ENCODE measurements around the gene TULP4.
"Not testable (repeated sequence)": the region's sequence is repeated elsewhere in the genome, so short reads cannot be mapped to it uniquely, and the experiment has no call there.

TULP4 gene

DNA sequence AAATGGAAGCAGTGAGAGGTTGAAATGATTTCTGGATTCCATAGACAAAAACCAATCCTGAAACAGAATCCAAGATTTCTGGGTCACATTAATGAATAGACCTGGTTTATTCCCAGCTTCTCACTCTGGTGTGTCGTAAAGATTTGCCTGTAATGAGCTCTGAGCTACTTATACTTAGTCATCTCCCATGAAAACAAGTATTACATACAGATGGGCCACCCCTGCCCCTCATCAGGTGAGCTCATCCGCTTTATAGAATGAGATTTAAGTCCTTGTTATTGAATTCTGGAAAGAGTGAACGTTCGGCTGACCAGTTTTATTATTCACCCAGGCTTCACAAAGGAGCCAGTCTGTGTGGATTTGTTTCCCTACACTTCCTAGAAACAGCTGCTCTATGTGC is 200.5 kb downstream of the TULP4 start:
- DNase-seq: no peak

DNA sequence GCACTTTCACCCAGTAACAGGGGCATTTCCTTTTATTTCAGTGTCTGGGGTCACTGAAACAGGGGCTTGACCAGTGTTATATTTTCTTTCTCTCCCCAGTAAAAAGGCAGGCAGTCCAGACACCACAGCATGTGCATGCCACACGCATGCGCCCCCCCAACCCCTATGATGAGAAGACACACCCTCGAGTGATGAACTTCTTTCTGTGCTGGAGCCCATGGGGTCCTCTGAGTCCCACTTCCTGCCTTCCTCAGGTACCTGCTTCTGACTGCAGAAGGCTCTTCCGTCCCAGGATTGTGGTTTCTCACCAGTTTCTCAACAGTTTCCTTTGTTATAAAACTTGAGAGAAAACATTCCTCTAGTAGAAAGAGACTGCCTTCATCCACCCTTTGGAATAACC is 201.9 kb downstream of the TULP4 start:
- DNase-seq: no peak

DNA sequence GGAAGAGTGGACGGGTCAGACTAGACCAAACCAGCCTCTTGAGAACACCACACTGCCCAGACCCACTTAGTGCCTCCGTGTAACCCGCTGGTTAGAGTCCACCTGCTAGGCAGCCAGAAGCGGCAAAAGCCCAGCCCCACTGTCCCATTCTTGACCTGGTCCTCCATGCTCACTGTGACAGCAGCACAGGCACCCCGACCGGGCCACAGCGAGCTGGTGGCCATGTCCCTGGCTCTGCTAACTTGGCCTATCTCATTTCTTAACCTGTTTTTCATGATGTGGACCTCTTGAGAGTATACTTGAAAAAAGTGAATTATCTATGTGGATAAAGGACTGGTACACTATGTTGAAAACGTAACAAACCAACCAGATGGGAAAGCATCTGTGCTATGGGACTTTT is 202.7 kb downstream of the TULP4 start:
- DNase-seq: no peak

DNA sequence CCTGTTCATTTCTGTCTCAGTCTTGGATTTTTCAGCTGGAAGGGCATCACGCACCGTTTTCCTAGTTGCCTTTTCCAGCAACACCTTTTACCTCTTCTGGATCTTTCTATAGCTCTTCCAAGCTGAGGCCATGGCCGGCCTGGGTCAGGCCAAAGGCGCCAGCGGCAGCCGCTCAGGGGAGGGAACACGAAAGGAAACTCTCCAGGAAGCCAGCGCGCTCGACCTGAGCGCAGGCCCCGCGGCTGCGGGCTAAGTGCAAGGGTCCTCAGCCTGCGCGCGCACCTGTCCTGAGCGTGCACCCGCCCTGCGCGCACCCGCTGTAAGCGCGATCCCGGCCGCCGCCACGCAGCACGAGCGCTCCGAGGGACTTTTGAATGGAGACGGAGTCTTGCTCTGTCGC is 203.8 kb downstream of the TULP4 start:
- no peak for DNase-seq

DNA sequence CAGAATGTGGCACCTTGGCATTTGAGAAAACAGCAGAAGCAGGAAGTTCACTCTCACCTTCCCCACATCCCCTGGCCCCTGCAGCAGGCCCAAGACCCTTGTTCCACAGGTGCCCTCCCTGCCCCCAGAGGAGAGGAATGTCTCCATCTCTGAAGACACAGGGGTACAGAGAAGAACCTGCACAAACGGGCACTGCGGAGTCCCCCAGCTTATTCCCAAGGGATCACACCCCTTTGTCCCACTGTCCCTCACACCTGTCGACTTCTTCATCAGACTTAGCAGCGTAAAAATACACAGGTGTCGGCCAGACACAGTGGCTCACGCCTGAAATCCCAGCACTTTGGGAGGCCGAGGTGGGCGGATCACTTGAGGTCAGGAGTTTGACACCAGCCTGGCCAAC is 204.8 kb downstream of the TULP4 start:
- DNase-seq: no peak

DNA sequence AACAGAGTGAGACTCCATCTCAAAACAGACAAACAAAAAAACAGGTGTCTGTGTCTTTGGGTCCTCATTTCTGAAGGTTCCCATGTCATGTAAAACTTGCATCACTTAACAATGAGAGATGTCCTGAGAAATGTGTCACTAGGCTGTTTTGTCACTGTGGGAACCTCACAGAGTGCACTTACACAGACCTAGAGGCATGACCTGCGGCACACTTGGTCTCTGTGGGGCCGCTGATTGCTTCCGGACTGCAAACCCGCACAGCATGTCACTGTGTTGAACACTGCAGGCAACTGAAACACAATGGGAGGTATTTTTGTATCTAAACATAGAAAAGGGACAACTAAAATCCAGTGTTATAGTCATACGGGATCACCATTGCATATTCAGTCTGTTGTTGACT is 205.3 kb downstream of the TULP4 start:
- DNase-seq: no peak

DNA sequence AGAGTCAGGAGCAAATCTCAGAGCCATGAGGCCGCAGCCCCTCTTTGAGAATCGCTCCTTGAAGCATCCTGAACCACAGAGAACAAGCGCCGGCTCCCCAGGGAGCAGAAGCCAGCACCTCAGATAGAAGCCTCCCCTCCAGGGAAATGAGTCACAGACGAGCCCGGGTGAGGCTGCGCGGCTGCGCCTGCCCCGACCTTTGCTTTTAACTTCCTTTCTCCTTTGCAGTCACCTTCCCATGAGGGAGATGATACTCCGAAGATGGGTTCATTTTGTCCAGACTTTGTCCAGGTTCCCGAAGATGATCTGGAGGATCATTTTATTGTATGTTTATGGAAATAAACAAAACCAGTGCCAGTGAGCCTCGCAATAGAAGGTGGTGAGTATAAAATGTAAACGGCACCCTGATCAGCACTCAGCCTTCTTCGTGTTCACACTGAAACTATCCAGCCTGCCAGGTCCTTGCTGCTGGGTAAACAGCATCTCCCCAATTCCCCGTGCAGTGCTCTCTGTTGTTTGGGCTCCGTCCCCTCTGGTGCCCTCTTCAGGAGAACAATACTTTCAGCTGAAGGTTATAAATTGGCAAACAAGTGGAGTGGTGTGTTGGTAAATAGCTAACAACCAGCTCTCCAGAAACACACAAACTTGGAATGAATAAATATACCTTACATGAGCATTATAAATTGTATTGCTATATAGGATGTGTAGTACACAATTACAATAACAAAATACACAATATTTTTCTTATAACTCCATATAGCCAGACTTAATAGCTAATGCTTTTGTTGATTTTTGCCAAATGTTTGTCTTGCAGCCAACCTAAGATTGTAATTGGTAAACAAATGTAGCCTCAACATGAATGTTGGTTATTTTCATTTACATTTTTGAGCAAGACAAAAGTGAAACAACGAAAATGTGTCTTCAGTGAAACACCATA is 206.2 kb downstream of the TULP4 start:
- peak; percentile 56 for DNase-seq

DNA sequence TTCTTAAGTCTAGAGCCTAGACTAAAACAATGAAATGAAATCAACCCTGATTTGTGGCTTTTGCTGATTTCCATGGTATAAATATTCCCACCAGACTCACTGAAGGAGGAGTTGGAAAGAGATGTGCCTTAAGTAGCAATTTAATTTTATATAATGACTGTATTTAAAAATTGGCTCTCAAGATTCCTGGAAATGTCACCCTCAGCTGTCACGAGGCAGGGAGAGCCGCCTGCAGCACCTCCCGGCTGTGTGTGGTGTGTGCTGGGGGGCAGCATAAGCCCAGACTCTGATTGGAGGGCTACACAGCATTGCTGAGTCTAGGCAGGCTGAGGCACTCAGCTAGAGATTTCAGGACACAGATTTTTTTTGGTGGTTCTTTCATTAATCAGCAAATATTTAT is 207.0 kb downstream of the TULP4 start:
- no peak for DNase-seq

DNA sequence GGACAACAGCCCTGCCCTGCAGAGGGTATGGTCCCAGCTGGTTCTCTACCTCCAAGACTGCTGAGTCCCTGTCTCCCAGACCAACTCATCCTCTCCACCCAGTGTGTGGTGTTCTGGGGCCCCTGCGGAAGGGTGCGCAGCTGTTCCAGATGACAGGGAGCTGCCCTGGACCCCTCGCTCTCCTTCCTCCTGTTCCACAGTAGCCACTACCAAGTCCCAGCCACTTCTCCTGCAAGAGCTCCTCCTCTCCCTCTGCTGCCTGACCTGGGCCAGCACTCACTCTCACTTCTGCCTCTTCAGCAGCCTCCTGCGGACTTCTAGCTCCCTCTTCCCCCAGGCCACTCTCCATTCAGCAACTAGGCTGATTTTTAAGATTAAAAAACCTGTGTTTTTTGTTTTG is 207.5 kb downstream of the TULP4 start:
- no peak for DNase-seq

DNA sequence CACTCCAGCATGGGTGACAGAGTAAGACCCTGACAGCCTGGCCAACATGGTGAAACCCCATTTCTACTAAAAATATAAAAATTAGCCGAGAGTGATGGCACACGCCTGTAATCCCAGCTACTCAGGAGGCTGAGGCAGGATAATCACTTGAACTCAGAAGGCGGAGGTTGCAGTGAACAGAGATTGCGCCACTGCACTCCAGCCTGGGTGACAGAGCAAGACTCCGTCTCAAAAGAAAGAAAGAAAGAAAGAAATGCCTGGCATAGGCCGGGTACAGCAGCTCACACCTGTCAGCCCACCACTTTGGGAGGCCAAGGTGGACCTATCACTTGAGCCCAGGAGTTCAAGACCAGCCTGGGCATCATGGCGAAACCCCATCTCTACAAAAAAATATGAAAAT is 208.7 kb downstream of the TULP4 start:
- DNase-seq: not testable (repeated sequence)

DNA sequence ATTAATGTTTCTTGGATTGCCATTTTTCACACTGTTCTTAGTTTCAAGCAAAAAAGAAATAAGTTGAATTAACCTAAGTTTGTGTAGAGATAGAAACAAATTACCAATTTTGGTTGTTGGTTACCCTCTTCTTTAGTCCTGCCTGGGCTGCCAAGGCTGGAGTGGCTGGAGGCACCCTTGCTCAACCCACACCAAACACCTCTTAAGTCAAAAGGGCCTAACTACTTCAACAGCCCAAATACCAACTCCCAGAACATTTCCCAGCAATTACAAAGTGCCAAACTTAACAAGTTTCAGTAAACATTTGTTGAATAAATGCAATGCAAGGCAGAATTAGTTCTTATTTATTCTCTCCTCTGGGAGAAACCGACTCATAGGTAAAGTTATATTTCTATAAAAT is 209.5 kb downstream of the TULP4 start:
- DNase-seq: no peak

DNA sequence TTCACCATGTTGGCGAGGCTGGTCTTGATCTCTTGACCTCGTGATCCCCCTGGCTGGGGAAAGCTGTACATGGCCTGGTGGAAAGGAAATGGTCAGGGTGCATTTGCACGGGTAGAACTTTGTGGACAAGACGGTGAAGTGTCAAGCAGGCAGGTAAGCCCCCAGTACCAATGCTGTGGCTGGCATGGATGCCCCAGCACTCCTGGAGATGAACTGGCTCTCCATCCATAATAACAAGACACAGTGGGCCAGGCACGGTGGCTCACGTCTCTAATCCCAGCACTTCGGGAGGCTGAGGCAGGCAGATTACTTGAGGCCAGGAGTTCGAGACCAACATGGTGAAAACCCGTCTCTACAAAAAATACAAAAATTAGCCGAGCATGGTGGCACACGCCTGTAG is 210.4 kb downstream of the TULP4 start:
- no peak for DNase-seq

DNA sequence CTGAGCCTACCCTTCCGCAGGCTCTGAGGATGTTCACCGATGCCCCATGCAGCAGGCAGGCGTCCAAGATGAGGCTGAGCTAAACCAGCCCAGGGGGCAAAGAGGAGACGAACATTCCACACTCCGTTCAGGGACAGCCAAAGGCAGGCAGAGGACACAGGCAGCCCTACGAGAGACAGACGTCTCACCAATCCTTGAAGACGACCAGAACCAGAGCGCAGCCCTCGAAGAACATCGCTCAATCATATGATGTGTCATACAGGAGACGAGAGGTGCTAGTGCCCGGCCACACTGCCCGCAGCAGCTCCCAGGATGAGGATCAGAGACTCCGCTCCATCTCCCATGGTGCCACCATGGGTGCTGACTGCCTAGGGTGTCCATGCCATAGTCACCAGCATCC is 212.0 kb downstream of the TULP4 start:
- no peak for DNase-seq

DNA sequence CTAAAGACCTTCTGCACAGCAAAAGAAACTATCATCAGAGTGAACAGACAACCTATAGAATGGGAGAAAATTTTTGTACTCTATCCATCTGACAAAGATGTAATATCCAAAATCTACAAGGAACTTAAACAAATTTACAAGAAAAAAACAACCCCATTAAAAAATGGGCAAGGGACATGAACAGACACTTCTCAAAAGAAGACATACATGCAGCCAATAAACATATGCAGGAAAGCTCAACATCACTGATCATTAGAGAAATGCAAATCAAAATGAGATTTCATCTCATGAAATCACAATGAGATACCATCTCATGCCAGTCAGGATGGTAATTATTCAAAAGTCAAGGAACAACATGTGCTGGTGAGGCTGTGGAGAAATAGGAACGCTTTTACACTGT is 215.6 kb downstream of the TULP4 start:
- DNase-seq: not testable (repeated sequence)

DNA sequence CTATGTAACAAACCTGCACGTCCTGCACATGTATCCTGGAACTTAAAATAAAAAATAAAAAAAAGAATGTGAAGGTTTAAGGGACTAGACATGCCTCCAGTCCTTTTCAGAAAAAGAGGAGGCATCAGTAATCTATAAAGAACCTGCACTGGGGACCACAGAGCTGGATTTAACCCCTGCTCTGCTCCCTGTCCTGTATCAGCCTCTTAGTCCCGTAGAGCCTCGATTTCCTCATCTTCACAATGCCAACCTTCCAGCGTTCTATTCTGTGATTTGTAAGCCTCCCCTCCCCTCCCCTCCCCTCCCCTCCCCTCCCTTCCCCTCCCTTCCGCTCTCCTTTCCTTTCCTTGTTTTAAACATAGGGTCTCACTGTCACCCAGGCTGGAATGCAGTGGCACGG is 216.6 kb downstream of the TULP4 start:
- no peak for DNase-seq

DNA sequence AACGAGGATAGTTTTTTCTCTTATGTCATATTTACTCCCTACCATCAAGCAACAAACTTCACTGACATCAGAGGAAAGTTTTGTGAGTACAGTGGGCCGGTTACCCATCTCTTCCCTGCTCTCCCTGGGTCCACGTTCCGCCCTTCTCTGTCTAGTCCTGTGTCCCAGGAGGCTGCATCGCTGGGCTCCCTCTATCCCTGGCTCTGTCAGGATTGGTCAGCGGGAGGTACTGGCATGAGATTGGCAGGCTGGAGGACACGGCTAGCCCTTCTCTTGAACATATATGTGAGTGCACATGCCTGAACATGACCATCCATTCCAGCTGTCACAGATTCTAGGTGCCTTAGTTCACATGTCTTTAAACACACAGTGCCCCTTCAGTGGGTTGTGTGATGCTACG is 217.4 kb downstream of the TULP4 start:
- DNase-seq: no peak

DNA sequence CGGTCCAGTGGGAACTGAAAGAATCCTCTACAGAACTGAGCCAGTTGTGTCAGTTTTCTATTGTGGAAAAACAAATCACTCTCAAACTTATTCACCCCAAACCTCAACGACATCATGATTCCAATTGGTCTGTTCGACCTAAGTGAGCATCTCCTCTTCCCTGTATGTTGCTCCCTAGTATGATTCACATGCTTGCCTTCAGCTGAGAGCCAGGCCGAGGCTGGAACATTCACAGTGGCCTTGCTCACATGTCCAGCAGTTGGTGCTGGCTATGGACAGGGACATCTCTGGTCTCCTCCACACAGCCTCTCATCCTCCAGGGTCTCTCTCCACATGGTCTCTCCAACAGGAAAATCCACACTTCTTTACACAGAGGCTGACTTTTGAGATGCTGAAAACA is 219.3 kb downstream of the TULP4 start:
- DNase-seq: no peak

DNA sequence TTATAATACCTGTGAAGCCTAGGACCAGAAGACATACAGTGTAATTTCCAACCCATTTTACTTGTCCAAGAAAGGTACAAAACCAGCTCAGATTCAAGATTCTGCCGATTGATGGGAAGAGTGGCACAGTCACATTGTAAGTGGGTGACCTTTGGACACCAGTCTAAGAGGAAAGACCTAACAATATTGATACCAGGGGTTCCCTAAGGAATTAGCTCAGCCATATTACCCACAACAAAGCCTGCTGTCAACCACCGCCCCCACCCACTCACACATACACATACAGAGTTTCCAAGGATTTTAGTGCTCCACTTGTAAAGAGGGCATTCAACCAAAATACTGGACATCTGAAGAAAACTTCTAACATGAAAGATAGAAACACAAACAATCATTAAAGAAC is 219.7 kb downstream of the TULP4 start:
- DNase-seq: no peak

DNA sequence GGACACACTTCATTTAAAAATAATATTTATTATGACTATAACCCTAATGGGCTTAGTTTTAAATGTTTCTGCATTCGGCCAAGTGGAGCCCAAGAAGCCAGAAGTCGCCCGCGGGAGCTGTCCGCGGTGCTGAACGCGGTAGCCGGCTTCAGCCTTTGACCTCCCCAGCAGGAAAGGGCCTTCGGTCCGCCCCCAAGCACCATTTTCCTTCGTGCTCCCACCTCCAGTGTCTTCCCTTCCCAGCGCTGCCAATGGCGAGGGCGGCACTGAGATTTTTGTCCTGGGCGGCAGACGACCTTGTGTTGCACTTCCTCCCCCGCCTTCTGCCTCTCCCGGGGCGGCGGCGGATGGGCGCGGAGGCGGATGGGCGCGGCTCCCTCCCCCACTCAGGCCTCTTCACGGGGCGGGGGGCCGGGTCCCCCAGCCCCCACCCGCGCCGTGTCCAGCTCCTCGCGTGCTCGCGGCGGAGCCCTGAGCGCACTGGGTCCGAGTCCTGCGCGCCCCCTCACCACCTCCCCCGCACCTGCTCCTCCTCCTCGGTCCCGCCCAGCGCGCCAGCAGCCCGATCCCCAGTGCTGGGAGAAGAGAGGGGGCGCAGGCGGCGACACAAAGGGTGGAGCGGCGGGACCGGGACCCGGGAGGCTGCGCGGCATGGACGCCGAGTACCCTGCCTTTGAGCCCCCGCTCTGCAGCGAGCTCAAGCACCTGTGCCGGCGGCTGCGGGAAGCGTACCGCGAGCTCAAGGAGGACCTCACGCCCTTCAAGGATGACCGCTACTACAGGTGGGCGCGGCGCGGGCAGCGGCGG is 224.0 kb downstream of the TULP4 start:
- DNase-seq: peak; percentile 75

DNA sequence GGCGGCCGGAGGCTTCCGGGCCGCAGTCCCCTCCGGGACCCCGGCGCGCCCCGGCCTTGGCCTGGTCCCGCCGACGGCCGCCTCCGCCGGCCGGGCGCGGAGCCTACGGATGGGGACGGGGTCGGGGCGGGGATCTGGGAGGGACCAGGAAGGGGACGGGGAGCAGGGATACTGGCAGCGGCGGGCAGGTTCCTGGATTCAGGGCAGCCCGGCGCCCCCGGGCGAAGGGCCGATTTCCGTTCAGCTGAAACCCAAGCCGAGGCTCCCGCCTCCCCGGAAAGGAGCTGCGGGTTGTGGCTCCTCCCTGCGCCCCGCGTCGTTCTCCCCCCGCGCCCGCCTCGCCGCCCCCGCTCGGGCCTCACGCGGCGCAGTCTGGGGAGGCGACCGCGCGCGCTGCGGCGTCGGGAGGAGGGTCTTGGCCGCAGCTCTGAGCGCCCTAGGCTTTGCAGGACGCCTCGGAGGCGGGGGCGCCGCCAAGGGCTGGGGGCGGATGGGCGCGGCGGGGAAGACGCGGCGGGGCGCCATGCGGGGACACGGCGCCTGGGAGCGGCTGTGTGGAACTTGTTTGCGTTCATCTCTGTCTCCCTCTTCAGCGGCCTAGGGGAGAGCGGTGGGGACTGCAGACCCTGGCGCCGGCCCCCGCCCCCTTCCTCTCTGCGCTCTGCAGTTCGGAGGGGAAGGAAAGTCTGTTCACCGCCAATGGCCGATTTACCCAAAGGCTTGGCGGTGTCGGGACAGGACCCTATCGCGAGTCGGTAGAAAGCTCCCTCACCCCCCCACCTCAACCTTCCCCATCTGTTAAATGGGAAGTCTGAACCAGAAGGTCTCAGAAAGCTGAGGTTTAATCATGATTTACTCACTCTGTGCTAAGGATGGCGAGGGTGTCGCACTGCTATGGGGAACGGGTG is 224.9 kb downstream of the TULP4 start:
- DNase-seq: peak; percentile 72

DNA sequence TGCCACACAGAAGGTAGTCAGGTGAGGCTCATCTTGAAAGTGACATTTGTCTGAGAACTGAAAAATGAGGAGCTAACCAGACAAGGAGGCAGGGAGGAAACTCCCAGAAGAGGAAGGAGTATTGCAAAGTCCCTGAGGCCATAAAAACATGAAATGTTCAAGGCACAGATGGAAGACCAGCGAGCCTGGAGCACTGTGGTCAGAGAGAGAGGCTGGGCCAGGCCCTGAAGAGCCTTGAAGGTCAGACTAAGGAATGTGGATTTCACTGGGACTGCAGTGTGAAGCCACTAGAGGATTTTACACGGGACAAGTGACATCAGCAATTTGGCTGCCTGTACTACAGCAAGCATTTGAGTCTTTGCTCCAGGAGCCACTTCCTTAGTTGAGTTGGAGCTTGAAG is 226.5 kb downstream of the TULP4 start:
- DNase-seq: no peak

DNA sequence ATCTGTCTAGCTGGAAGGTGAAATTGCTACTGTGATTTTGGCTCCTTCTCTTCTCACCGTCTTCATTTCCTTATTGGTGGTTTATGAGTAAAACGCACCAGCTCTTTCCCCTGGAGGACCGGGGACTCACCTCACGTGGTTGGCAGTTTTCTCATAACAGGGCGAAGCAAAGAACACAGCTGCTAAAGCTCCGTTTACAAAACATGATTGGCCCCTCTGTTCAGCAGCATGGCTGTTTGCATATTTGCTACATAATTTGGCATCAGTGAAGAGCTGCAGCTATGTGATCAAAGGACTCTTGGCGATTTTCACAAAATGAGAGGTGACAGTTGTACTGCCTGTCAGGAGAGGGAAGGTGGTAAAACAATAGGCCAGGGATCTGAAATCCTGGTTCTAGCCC is 227.1 kb downstream of the TULP4 start:
- DNase-seq: no peak

DNA sequence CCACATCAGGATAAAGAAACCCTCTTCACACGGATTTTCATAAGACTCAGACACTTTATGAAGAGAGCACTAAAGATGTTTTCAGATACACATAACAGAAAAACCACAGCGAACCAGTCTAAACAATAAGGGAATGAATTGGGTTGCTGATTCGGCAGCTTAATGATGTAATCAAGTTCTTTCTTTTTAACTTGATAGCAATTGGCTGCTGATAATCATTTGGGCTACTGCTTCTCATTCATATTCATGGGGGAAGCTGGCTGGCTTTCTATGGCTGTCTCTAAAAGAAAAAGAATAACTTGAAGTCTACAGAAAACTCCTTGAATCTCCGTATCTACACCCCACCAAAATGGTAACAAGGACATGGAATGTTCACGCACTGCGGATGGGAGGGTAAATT is 227.6 kb downstream of the TULP4 start:
- no peak for DNase-seq

All from 8988T (cell line).